Spleen (tissue), 7 donors: ENCODE results near the gene NDUFB7.

ENCODE experiments used
- POLR2A ChIP-seq, 3 donors: fragments of 450-650 bp; IDR thresholded peaks; one replicate each; pipeline ENCODE4 v1.5.1; 2017; ENCODE audit warnings: antibody characterized with exemption in 3 of 3, mild to moderate bottlenecking in 1 of 3
- POLR2AphosphoS5 ChIP-seq, 3 donors: sonication (generic); formaldehyde crosslinking; IDR thresholded peaks; one replicate each; pipeline ENCODE4 v1.5.1; 2017; ENCODE audit warnings: antibody characterized with exemption in 3 of 3
- TF ChIP-seq, protein P1 (sequence below), 11 experiments: fragments of 200-600 bp in 7 of 11; fragments of 450-650 bp in 4 of 11; sonication (generic) in 4 of 11; IDR thresholded peaks in 8 of 11; conservative IDR thresholded peaks in 3 of 11; 1 replicate in 7 of 11; 2 replicates in 4 of 11; pipeline versions ENCODE4 v1.4.0 to v1.8.0; 2016 to 2021; ENCODE audit warnings: antibody characterized with exemption in 11 of 11, inconsistent platforms in 4 of 11, mild to moderate bottlenecking in 1 of 11
- donor health status: DM: no; HTN: no; CAD: no; lungs with moderate emphysema.
- donor health status: DM: no; HTN: no; CAD: no.
- donor health status: DM: no; HTN: no; CAD: no.

DNA sequence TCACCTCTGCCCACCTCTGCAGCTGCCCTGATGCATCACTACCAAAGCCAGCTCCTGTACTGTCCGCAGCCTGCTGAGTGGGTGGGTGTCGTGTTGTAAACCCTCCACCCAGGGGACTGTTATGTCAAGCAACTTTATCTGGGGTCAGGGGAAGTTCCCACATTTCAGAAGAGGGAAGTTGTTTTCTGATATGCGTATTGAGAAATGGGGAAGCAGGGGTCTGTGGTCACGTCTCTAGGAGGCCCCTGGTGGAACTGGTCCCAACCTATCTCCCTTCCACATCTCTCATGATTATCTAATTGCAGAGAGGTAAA lies 42.2 kb upstream of the NDUFB7 start:
- TF ChIP-seq POLR2A (IDR thresholded peaks at IDR 0.05) (no peak), POLR2AphosphoS5 (IDR thresholded peaks at IDR 0.05) (peak in 2 of 3 donors; percentile 39 to 64)
- TF ChIP-seq, protein P1, sequence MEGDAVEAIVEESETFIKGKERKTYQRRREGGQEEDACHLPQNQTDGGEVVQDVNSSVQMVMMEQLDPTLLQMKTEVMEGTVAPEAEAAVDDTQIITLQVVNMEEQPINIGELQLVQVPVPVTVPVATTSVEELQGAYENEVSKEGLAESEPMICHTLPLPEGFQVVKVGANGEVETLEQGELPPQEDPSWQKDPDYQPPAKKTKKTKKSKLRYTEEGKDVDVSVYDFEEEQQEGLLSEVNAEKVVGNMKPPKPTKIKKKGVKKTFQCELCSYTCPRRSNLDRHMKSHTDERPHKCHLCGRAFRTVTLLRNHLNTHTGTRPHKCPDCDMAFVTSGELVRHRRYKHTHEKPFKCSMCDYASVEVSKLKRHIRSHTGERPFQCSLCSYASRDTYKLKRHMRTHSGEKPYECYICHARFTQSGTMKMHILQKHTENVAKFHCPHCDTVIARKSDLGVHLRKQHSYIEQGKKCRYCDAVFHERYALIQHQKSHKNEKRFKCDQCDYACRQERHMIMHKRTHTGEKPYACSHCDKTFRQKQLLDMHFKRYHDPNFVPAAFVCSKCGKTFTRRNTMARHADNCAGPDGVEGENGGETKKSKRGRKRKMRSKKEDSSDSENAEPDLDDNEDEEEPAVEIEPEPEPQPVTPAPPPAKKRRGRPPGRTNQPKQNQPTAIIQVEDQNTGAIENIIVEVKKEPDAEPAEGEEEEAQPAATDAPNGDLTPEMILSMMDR (IDR thresholded peaks at IDR 0.05 in 8 of 11, conservative IDR thresholded peaks at IDR 0.05 in 3 of 11): peak in 3 of 11 experiments; percentile 7 to 19 (median 18)
